NAMALWA (cell line): ENCODE measurements around the gene COMMD2.

Source experiments
- DNase-seq: peaks from one replicate; pipeline ENCODE4 v3.0.0-alpha.2; 2015; ENCODE audit warnings: low spot score

COMMD2 gene

GRCh38 chr3:149752051-149752787 lies at the start of gene COMMD2:
Gene COMMD2, minus strand, starts transcription at chr3:149752489. Its CDS starts 45 bp downstream, at chr3:149752444.
- peak; percentile 96 for DNase-seq

DNA sequence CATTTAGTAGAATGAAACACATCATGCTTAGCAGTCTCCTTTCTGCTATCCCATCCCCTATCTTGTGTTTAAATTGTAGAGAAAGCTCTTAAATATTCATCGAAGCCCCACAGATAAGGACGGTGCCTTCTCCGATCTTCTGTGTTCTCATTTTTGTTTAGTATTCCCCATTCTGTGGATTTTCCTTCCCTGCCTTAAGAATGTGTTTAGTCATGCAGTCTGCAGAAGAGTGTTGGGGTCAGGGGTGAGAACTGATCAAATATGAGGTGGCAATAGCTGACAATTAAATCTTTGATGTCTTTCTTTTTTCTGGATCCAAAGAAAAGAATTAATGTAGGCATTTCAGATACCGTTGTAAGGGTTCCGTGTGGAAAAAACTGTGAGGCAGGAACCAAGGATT lies 49.4 kb upstream of the COMMD2 start:
- no peak for DNase-seq

GRCh38 chr3:149801195-149801594 lies 48.9 kb upstream of the COMMD2 start:
- DNase-seq = no peak

GRCh38 chr3:149800693-149801092 lies 48.4 kb upstream of the COMMD2 start:
- DNase-seq = no peak

DNA sequence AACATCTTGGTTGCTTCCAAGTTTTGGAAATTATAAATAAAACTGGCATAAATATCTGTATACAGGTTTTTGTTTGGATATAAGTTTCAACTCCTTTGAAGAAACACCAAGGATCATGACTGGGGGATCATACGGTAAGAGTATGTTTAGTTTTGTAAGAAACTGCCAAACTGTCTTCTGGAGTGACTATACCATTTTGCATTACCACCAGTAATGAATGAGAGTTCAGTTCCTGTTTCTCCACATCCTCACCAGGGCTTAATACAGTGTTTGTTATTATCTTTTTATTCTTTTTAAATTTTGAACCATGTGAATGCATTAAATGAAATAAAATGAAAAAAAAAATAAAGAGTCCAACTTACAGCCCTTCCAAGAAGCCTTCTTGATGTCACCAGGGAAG lies 43.7 kb upstream of the COMMD2 start:
- no peak for DNase-seq

GRCh38 chr3:149792452-149793270 lies 40.4 kb upstream of the COMMD2 start, which contains the start of gene ANKUB1:
Gene ANKUB1, minus strand, starts transcription at chr3:149792554. Its CDS starts 188 bp downstream, at chr3:149792366.
- DNase-seq = no peak

GRCh38 chr3:149790698-149791097 lies 38.4 kb upstream of the COMMD2 start:
- DNase-seq = no peak

- no peak for DNase-seq
Measured at GRCh38 chr3:149790268-149790667, 38.0 kb upstream of the COMMD2 start.

DNA sequence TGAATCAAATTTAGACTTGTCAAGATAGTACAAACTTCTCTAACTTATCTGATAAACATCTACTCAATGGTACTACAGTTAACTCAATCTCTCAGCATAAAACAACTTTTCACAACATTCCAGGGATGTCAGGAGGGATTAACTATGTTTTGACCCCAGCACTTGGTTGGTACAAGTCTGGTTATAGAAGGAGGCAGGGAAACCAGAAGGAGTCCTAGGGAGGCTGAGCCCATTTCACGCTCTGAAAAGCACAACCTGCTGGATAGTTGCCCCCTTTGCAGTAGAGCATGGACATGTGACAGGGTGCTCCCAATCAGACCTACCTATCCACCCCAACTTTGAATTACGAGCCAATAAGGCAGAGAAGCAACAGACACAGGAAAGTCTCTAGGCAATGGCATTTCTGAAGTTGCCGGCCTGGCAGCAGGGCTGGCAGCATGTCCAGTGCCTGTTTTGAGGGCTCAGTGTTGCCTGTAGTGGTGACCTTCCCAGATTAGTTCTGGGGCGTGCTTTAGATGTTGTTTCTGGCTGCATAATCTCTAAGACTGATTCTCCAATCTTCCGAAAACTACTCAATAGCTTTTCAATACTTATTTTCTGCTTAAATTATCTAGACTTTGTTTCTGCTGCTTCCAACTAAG lies 31.9 kb upstream of the COMMD2 start:
- no peak for DNase-seq

- peak; percentile 48 for DNase-seq
Measured at GRCh38 chr3:149783576-149783975, 31.3 kb upstream of the COMMD2 start.

DNA sequence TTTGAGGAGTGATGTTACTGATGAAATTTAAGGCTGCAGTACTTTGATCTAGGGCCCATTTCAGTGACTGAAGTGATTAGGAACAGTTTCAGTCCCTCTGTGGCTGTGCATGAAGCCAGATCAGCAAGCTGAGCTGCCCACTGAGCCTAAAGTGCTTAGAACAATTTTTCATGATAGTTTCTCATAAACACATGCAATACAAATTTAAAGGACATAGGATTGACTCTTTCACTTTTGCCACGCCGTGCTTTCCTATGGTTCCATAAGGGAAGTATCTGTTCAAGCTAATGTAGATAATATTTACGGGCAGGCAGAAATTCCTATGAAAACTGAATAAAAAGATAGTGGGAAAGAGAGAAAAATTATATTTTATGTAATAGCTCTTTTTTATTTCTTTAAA lies 29.5 kb upstream of the COMMD2 start:
- DNase-seq = no peak

DNA sequence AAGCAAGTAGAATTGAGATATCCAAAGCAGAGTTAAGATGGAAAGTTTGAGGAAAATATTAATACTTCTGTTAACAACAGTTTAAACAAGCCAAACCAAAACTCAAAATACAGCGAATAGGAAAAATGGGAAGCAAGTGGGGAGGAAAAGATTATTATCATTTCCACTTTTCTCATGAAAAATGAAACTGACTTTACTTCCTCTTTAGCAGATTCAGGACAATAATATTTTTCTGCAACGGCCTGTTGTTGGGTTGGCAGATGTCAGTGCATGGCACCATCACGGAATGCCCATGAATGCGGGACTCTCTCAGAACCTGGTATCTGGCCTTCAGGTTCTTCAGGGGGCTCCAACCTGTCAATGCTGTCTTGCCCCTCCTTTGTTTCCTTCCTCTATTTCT lies 28.9 kb upstream of the COMMD2 start:
- peak; percentile 79 for DNase-seq

GRCh38 chr3:149777414-149778214 lies 25.3 kb upstream of the COMMD2 start:
- DNase-seq = no peak

DNA sequence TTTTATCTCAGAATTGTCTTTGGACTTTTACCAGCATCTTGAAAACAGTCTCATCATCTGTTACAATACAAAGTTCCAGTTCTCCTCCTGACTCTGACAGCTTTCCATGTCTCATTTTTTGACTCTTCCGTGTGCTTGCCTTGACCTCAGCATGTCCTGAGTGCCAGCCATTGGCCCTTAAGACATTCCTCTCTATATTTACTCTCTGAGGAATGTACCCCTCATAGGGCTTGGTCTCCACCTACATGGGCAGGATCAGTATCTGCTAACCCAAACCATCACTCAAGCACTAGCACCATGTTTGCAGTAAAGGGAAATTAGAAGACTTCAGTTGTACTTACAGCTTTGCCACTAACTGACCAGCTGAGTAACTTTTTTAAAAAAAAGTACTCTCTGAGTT lies 23.9 kb upstream of the COMMD2 start:
- DNase-seq = no peak

- DNase-seq = no peak
Measured at GRCh38 chr3:149772861-149773260, 20.6 kb upstream of the COMMD2 start.

- peak; percentile 63 for DNase-seq
Measured at GRCh38 chr3:149771652-149772271, 19.5 kb upstream of the COMMD2 start.

DNA sequence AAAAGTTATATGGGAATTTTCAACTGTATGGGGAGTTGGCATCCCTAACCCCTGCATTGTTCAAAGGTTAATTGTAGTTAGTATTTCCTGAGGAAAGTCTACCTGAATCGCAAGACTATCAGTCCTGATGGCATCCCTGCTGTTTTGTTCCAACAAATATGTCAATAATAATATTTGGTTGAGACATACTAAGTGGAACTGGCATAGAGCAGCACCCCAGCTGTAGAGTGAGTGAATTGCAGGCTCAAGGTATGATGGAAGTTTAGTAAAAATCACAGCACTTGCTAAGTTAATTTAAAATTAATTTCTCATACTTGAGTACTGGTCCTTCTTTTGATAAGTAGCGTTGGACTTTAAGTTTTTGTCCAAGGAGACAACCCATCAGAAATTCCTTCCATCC lies 18.0 kb upstream of the COMMD2 start:
- DNase-seq = no peak

DNA sequence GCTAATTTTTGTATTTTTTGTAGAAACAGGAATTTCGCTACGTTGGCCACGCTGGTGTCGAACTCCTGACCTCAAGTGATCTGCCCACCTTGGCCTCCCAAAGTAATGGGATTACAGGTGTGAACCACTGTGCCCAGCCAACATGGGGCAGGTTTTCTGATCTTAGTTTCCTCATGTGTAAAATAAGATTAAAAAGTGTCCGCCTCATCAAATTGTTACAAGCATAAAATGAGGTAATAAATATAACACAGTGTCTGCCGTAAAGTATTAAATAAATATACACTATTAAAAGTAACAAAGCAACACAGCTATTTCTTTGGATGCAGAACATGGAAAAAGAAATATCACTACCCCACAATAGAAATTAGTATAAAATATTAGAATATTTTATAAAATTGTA lies 16.4 kb upstream of the COMMD2 start:
- no peak for DNase-seq

DNA sequence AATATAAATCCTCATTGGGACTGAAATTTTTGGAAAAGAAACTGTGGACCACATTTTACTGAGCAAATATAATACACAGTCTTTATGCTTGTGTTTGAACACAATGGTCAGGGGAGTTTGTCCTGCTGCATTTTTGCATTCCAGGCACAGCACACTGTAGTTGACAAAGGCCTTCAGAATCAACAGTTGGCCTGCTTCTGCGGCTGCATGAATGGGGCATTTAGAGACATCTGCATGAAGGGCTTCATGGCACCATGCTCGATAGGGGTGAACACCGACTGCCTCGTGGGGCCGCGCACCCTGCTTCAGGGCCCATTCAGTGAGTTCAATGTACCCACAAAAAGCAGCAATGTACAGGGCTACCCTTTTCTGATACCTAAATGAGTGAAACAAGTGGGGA lies 15.4 kb upstream of the COMMD2 start:
- DNase-seq = no peak

DNA sequence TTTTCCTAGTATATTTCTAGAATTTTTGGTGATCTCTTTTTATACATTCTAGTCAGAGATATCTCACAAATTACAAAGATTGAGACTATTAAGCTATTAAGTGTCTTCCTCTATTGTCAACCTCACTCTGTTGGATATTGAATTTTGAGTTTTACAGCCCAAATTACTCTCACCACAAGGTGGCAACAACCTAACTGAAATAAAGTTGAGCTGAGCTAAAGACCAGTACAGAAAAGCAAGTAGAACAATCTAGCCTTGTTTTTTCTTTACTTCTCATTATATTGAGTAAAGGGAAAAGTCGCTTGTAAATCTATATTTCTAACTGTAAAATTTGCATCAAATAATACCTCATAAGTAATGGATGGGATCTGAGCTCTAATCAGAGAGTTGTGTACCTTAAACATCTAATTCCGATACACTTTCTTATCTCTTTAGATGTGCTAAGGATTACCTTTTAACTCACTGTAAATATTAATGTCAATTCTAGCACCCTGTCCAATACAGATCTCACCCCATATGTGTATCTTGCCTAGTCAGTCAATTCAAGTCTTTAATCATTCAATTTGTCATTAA lies 13.6 kb upstream of the COMMD2 start:
- peak; percentile 69 for DNase-seq

GRCh38 chr3:149764302-149764701 lies 12.0 kb upstream of the COMMD2 start:
- DNase-seq = no peak
